ENCODE results near the gene CFB. TPM values are rescaled to one million over a fixed set of nuclear protein-coding genes. Genes with fewer than 3 reads are reported as not detected.
"Not testable (repeated sequence)": the region's sequence is repeated elsewhere in the genome, so short reads cannot be mapped to it uniquely, and the experiment has no call there.

CFB gene
- total RNA-seq, 2 donors from 2014 or later, result 35.8 to 83.3 TPM

DNA sequence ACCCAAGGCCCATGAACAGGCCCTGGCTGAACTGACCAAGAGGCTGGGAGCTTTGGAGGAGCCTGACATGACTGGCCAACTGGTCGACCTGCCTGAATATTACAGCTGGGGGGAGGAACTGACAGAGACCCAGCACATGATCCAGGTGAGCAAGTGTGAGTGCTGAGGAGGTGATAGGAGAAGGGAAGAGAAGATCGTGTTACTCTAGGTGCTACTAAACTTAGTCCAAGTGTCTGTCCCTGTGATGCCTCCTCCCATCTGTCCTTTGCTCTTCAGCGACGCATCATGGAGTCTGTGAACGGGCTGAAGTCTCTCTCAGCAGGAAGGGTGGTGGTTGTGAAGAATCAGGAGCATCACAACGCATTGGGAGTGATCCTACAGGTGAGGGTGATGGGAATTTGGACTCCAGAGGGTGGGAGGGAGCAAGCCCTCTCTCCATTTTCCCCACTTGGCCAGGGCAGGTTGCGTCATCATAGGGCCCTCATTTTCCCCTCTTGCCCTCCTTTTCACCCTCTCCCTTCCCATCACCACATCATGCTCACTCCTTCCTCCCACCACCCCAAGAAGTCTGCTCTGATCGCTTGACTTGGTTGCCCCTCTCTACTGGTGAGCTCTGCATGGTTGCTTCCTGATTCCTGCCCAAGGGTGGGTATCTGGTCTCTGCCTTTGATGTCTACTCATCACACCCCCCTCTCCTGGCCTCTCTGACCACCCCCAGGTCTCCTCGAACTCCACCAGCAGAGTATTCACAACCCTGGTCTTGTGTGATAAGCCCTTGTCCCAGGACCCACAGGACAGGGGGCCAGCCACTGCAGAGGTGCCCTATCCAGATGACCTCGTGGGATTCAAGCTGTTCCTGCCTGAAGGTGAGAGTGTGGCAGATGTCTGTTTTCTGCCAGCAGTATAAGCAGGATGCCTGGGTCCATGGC is 21.4 kb downstream of the CFB start:
- intact Hi-C loops (cut with DNase I), result no loop called here
- DNase-seq (ENCODE audit: low spot score), result peak; percentile 45

DNA sequence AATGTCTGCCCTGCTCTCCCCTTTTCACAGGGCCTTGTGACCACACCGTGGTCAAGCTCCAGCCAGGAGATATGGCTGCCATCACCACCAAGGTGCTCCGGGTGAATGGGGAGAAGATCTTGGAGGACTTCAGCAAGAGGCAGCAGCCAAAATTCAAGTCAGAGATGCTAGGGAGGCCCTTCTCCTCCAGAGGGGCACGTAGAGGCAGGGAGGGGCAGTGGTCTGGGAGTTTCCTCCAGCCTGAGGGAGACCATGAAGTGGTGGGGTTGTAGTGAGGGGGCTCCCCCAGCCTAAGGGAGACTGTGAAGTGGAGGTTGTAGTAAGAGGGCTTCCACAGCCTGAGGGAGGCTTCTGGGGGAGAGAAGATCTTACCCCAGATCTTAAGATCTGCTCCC is 22.0 kb downstream of the CFB start:
- intact Hi-C loops (cut with DNase I), result no loop called here
- no peak for DNase-seq (ENCODE audit: low spot score)

DNA sequence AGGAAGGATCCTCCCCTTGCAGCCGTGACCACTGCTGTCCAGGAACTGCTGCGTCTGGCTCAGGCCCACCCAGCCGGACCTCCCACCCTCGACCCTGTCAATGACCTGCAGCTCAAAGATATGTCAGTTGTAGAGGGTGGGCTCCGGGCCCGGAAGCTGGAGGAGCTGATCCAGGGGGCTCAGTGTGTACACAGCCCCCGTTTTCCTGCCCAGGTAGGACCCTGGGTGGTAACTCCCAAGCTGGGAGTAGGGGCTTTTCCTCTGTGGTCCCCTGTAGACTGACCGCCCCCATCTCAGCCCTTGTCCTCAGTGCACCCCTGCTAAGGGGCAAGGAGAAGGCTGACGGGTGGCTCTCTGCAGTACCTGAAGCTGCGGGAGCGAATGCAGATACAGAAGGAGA is 22.4 kb downstream of the CFB start:
- intact Hi-C loops (cut with DNase I), result no loop called here
- DNase-seq (ENCODE audit: low spot score), result peak; percentile 75

DNA sequence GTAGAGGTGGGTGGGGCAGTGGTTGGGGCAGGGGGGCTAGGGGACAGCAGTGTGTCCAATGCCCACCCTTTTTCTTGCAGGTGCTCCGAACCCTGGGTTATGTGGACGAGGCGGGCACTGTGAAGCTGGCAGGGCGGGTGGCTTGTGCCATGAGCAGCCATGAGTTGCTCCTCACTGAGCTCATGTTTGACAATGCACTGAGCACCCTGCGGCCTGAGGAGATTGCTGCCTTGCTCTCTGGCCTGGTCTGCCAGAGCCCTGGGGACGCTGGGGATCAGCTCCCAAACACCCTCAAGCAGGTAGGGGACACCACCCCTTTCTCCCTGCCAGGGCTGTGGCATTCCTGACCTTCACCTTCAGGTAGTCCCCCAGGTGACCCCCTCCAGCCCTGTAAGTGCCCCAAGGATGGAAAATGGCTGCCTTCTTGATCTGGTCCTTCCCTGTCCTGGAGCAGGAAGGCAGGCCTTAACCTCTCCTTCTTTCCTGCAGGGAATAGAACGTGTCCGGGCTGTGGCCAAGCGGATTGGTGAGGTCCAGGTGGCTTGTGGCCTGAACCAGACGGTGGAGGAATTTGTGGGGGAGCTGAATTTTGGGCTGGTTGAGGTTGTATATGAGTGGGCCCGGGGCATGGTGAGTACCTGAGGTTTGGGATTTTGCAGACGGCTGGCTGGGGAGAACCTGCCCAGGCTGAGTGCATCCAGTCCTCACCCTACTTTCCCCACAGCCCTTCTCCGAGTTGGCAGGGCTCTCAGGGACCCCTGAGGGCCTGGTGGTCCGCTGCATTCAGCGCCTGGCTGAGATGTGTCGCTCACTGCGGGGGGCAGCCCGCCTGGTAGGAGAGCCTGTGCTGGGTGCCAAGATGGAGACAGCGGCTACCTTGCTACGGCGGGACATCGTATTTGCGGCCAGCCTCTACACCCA is 23.2 kb downstream of the CFB start:
- intact Hi-C loops (cut with DNase I), result no loop called here
- peak; percentile 78 for DNase-seq (ENCODE audit: low spot score)

DNA sequence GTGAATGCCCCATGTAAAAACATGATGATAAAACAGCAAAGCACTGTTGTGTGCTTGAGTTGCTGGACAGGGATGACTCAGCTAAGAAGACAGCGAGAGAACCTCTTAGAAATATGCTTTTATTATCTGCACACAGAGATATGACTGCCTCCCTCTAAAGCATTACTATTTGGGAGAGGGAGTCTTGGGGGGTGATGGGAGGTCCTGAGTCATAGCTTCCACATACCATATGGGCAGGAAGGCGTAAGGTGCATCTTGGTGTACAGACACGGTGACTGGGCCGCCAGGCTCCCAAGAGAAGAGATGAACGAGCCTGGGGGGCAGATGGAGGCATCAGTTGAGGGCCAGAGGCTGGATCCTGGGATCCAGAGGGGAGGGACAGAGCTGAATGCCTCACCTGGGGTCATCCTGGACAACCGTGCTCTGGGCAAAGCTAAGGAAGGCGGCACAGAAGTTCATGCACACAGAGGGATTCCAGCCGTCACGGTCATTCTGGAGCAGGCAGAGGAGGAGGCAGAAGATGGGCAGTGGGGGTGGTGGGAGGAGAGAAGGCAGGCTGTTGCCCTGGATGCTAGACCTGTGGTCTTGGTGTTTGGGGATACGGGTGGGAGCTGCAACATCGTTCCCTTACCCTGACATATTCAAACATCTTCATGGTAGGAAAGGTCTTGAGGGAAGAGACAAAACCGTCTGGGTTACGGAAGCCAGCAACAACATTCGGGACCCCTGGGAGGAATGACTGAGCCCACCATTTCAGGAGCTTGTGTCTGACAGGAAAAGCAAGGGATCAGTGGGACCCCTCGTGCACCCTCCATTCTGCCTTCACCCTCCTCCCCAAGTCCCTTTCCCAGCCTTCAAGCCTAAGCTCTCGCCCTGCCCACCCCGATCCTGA is 24.1 kb downstream of the CFB start:
- intact Hi-C loops (cut with DNase I), result no loop called here
- peak; percentile 50 for DNase-seq (ENCODE audit: low spot score)

DNA sequence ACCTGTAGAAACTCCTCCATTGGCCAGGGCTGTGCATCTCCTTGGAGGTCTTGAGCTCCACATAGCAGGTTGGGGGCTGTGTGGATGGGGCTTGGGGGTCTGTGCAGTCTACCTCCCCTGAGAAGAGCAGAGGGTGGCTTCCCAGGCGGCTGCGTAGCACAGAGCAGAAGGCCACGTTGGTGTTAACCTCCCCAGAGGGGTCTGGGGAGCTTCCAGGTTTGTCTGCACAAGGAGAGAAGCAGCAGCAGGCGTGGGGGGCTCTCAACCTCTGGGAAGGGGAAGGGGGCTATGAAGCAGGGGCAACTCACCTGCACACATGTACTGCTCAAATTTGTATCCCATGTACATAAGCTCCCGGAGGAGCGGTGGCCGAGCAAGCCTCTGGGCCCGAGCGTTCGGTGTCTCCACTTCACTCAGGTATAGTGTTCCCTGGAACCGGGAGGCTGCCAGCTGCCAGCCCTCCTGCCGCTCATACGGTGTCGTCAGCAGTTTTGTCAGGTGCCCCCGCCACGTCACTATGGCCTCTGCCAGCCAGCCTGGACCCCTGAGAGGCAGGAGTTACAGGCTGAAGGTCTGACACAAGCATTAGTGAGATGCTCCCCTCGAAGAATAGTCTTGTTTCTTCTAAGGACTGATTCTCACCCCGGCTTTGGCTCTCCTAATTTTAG is 24.8 kb downstream of the CFB start:
- intact Hi-C loops (cut with DNase I), result no loop called here

DNA sequence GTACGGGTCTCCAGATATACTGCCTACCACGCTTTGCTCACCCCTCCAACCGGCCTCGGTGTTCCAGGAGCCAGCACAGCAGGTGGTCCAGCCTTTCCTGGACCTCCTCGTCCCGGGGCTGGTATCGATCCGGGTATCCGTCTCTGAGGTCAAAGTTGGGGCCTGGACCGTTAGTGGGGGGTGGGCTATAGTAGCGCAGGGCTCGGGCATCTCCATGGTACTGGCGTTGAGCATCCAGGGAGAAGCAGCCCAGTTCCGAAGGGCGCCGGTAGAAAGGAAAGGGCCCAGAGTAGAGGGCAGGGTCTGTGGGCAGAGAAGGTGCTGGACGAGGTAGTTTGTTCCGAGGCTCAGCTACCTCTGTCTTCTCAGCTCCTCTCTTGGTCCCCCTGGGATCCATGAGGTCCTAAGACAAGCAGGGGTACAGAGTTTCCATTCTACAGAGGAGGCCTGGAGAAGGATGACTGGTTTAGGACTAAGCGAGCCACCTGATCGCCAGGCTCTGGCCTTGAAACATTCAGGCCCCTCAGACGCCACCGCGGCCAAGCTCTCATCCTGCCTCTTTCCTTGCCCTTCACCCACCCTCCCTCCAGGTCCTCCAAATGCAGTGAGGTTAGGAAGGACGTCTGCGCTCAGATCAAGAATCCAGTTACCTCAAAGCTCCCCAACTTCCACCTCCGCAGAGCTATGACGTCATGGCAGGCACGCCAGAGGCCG is 25.5 kb downstream of the CFB start:
- DNase-seq (ENCODE audit: low spot score), result peak; percentile 77
- intact Hi-C loops (cut with DNase I), result no loop called here

More for the DNA sequence above, 24.8 kb downstream of the CFB start:
- peak; percentile 82 for DNase-seq (ENCODE audit: low spot score)

DNA sequence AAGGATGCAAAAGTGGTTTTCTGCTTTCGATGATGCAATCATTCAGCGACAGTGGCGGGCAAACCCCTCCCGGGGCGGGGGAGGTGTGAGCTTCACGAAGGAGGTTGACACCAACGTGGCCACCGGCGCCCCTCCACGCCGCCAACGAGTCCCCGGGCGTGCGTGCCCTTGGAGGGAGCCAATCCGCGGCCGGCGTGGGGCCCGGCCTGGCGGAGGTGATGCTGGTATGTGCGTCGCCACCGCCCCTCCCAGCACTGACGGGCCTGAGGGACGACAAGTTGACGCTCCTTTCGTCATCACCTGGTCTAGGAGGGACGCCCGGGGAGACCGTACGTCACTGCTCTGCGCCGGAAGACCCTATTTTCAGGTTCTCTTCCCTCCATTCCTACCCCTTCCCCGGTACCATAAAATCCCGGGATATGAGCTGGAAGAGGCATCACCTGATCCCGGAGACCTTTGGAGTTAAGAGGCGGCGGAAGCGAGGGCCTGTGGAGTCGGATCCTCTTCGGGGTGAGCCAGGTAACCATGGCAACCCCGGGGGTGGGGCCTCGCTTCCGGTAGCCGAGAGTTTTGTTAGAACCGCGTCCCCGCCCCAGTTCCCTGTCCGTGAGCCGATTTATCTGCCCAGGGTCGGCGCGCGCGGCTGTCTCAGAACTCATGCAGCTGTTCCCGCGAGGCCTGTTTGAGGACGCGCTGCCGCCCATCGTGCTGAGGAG is 26.3 kb downstream of the CFB start, which contains the start of gene DXO:
Gene DXO, minus strand, starts transcription at position 146 of the 716 bp plus-strand sequence. CDS start 463 bp downstream, outside the sequence.
- peak; percentile 99 for DNase-seq (ENCODE audit: low spot score)
- intact Hi-C loops (cut with DNase I), result no loop called here

DNA sequence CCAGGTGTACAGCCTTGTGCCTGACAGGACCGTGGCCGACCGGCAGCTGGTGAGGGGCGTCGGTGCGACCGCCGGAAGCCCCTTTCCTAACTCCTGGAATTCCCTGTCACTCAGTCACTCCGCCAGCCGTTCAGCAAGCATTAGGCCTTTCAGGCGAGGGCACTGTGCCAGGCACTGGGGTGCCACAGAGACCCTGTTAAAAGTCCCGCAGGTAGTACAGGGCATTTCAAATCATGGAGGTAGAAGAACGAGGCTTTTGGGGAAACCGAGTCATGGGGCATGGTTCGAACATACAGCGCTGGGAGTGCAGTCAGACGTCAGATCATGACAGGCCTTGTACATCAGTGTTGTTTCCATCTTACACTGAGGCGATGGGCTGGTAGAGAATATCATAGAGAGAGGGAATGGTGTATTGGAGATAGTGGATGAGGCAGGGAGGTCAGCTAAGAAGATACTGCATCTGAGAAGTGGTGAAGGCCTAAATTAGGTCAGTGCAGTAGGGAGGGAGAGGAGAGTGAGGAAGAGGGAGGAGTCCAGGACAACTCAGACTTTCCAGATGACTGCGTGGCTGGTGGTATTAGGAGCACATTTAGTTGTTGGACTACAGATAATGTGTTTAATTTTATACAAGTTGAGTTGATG is 26.9 kb downstream of the CFB start:
- intact Hi-C loops (cut with DNase I), result no loop called here
- peak; percentile 78 for DNase-seq (ENCODE audit: low spot score)

DNA sequence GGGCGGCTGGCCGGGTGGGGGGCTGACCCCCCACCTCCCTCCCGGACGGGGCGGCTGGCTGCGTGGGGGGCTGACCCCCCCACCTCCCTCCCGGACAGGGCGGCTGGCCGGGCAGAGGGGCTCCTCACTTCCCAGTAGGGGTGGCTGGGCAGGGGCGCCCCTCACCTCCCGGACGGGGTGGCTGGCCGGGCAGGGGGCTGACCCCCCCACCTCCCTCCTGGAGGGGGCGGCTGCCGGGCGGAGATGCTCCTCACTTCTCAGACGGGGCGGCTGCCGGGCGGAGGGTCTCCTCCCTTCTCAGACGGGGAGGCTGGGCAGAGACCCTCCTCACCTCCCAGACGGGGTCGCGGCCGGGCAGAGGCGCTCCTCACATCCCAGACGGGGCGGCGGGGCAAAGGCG is 30.2 kb downstream of the CFB start:
- DNase-seq (ENCODE audit: low spot score), result peak; percentile 64
- intact Hi-C loops (cut with DNase I), result not testable (repeated sequence)

DNA sequence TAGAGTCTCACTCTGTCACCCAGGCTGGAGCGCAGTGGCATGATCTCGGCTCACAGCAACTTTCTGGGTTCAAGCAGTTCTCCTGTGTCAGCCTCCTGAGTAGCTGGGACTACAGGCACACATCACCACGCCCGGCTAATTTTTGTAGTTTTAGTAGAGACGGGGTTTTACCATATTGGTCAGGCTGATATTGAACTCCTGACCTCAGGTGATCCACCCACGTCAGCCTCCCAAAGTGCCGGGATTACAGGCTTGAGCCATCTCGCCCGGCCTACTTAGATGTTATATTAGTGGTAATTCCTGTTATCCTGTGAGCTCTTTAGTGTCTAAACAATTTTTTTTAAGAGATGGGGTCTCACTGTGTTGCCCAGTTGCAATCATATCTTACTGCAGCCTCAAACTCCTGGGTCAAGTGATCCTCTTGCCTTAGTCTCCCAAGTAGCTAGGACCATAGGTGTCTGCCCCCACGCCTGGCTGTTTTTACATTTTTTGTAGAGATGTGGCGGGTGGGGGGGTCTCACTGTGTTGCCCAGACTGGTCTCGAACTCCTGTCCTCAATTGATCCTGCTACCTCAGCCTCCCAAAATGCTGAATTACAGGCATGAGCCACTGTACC is 32.0 kb downstream of the CFB start:
- intact Hi-C loops (cut with DNase I), result no loop called here

DNA sequence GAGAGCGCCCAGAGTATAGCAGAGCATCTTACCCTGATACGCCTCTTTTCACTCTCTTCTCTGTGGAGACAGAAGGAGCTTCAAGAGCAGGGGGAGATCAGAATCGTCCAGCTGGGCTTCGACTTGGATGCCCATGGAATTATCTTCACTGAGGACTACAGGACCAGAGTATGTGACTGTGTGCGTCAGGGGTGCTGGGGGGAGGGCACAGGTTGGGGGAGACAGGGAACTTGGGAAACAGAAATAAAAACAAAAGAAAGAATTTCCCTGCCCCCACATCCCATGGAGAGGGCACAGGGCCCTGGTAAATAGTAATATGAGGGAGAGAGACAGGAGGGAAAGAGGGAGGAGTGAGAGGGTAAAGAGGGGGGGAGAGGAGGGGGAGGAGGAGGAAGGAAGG is 32.9 kb downstream of the CFB start:
- intact Hi-C loops (cut with DNase I), result no loop called here
- DNase-seq (ENCODE audit: low spot score), result peak; percentile 40

More for the DNA sequence above, 32.0 kb downstream of the CFB start:
- peak; percentile 25 for DNase-seq (ENCODE audit: low spot score)

DNA sequence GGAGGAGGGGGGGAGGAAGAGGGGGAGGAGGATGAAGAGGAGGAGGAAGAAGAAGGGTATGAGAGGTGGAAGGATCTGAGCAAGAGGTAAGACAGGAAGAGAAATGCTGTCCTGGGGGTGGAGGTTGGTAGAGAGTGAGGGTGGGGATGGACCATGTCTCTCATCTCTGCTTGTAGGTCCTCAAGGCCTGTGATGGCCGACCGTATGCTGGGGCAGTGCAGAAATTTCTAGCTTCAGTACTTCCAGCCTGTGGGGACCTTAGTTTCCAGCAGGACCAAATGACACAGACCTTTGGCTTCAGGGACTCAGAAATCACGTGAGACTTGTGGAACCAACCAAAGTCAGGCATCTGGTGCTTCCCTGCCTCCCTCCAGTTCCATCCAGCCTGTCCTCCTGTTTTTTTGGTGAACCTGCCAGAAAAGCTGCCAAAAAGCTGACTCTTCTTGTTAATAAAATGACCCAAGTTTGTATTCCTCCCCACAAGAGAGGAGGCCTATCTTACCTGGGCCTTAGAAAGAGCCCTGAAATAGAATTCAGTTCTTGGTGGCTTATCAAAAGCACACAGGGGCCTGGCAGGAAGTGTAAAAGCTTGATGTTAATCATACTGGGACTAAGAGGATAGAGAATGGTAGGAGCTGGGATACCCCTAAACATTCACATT is 33.5 kb downstream of the CFB start:
- peak; percentile 20 for DNase-seq (ENCODE audit: low spot score)
- intact Hi-C loops (cut with DNase I), result no loop called here

DNA sequence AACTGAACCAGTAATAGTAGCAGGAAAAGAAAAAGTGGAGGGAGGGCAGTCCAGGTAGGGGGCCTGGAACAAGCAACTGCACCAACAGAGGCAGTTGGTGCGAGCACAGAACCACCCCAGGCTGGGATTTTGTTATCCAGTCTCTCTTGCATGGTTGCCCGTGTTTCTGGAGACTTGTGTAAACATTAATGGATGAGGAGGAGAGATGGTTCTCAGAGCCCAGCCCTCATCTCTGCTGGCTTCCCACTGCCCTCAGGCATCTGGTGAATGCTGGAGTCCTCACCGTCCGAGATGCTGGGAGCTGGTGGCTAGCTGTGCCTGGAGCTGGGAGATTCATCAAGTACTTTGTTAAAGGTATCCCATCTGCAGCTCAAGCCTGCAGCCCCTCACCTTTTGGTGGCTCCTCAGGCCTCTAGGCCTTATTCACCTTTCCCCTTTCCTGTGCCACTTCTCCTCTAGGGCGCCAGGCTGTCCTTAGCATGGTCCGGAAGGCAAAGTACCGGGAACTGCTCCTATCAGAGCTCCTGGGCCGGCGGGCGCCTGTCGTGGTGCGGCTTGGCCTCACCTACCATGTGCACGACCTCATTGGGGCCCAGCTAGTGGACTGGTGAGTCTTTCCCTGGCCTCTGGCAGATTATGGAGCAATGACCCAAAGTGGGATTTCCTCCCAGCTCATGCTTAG is 34.4 kb downstream of the CFB start:
- intact Hi-C loops (cut with DNase I), result not testable (repeated sequence)
- DNase-seq (ENCODE audit: low spot score), result peak; percentile 58

DNA sequence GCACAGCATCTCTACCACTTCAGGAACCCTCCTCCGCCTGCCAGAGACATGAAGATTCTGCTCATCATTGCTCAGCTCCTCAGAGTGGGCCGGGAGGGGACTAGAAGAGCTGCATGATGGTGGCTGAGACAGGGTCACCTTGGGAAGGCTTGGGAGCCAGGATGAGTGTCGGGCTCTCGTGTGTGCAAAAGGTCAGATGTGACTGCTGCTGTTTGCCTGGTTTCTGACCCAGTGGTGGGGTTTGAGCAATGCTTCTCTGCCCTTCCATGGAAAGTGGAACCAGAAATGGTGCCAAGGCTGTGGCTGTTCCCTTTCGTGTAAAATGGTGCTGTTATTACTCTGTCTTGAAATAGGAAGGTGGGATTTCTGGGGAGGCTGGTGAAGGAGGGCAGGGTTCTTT is 35.1 kb downstream of the CFB start:
- intact Hi-C loops (cut with DNase I); DNase-seq (ENCODE audit: low spot score): not testable (repeated sequence)

Data from posterior vena cava (tissue), 2 donors.